ENCODE data around the gene ZNF324B. TPM values are rescaled to one million over a fixed set of nuclear protein-coding genes. Genes with fewer than 3 reads are reported as not detected.

ZNF324B gene
- total and polyA plus RNA-seq, 2 of the 8 experiments (the other 6 are each of a cell fraction or from before 2014, with no cell fraction given) = 2.9 to 6.0 TPM

DNA sequence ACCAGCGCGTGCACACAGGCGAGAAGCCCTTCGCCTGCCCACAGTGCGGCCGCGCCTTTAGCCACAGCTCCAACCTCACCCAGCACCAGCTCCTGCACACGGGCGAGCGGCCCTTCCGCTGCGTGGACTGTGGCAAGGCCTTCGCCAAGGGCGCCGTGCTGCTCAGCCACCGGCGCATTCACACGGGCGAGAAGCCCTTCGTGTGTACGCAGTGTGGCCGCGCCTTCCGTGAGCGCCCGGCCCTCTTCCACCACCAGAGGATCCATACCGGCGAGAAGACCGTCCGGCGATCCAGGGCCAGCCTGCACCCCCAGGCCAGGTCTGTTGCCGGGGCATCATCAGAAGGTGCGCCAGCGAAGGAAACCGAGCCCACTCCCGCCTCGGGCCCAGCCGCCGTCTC, 20.3 kb downstream of the ZNF324B start:
- H3K4me3 ChIP-seq (ENCODE audit: extremely low read depth in 1 of 4, insufficient read depth in 2 of 4, low read depth in 3 of 4, low read length in 4 of 4) = no peak overlapping the region
- 94% methylated on average over 28 of the region's 39 CpGs; no CpG with 5 or more reads in 1 of the 2 experiments for WGBS, 2 experiments (ENCODE audit: extremely low coverage in 1 of 2, insufficient coverage in 1 of 2, insufficient read length in 1 of 2, insufficient replicate concordance in 2 of 2, low coverage in 1 of 2, low lambda C conversion rate in 2 of 2, missing lambda C conversion rate in 1 of 2)
- no peak overlapping the region for H3K4me2 ChIP-seq (ENCODE audit: insufficient read depth in 1 of 2, low read depth in 2 of 2, low read length in 2 of 2)
- FAIRE-seq (no peak), DNase-seq (ENCODE audit: low read depth in 1 of 2, low spot score in 2 of 2) (no peak)
- no peaks in the 10 kb centered on the region for H3K79me2 ChIP-seq (ENCODE audit: control insufficient read depth in 1 of 2, insufficient read depth in 2 of 2, low read length in 2 of 2)
- no peak overlapping the region for H3K9ac ChIP-seq (replicated peaks in 1 of 4; ENCODE audit: extremely low read depth in 1 of 4, low read depth in 3 of 4, low read length in 3 of 4)
- no peak overlapping the region for H2AK5ac ChIP-seq (ENCODE audit: low read depth, low read length)
- no peaks in the 10 kb centered on the region for H3K9me3 ChIP-seq (ENCODE audit: insufficient read depth in 2 of 2, low read depth in 1 of 2, low read length in 1 of 2)
- H3K23me2 ChIP-seq (ENCODE audit: low read depth, low read length) = peaks cover 17% of the 10 kb centered on the region
- no peak overlapping the region for H2BK12ac ChIP-seq (ENCODE audit: low read depth, low read length)
- no peak overlapping the region for H4K91ac ChIP-seq (replicated peaks; ENCODE audit: insufficient read length, low read length)
- no peak overlapping the region for H2AFZ ChIP-seq (ENCODE audit: low read length)
- ChIA-PET CTCF (ENCODE audit: partially characterized antibody) (no interaction called here), POLR2A (ENCODE audit: partially characterized antibody) (no interaction called here)
- H3K23ac ChIP-seq (ENCODE audit: insufficient read length) = no peak overlapping the region
- H4K8ac ChIP-seq (ENCODE audit: extremely low read depth, insufficient read depth, low read length) = no peak overlapping the region
- H4K20me1 ChIP-seq (replicated peaks in 1 of 2; ENCODE audit: control insufficient read depth in 1 of 2, insufficient read depth in 2 of 2, low read length in 2 of 2) = peaks cover 6 to 12% of the 10 kb centered on the region in 2 experiments
- no peak overlapping the region for H3K18ac ChIP-seq (ENCODE audit: extremely low read depth, low read length)
- no peak overlapping the region for H3K14ac ChIP-seq (ENCODE audit: insufficient read length)
- H3K4ac ChIP-seq (replicated peaks; ENCODE audit: insufficient read length, low read depth, low read length) = no peak overlapping the region
- no peaks in the 10 kb centered on the region; a peak in 2 of 7 replicates for H3K27me3 ChIP-seq (replicated peaks in 1 of 4; ENCODE audit: control insufficient read depth in 3 of 4, extremely low read depth in 1 of 4, insufficient read depth in 3 of 4, low read length in 3 of 4)
- no peak overlapping the region for H2BK5ac ChIP-seq (ENCODE audit: low read depth, low read length)
- no peak overlapping the region for H2BK15ac ChIP-seq (ENCODE audit: low read length)
- peaks cover 0 to 5% (median 4%) of the 10 kb centered on the region in 4 experiments; a peak in 6 of 7 replicates for H3K4me1 ChIP-seq (replicated peaks in 1 of 4; ENCODE audit: control insufficient read depth in 3 of 4, insufficient read depth in 4 of 4, low read length in 3 of 4)
- no peak overlapping the region for H3K56ac ChIP-seq (replicated peaks; ENCODE audit: insufficient read length, low read depth, low read length)
- H3K36me3 ChIP-seq (ENCODE audit: control insufficient read depth in 2 of 4, insufficient read depth in 4 of 4, low read length in 3 of 4) = peaks cover 2 to 7% (median 4%) of the 10 kb centered on the region in 4 experiments; a peak in 5 of 8 replicates
- no peak overlapping the region for H2BK120ac ChIP-seq (replicated peaks; ENCODE audit: low read depth, low read length)
- TF ChIP-seq TEAD4 (IDR thresholded peaks at IDR 0.05; ENCODE audit: low read depth, low read length) (no peak), SP2 (IDR thresholded peaks at IDR 0.05; ENCODE audit: low read length) (no peak), TBP (IDR thresholded peaks at IDR 0.05; ENCODE audit: low read depth, low read length) (no peak), POU5F1 (IDR thresholded peaks at IDR 0.05; ENCODE audit: low read depth, low read length) (no peak), TCF12 (IDR thresholded peaks at IDR 0.05; ENCODE audit: low read depth, low read length) (no peak), SIN3A (conservative IDR thresholded peaks at IDR 0.05 in 1 of 2, IDR thresholded peaks at IDR 0.05 in 1 of 2; ENCODE audit: low read depth in 1 of 2, low read length in 2 of 2) (no peak), GTF2F1 (IDR thresholded peaks at IDR 0.05; ENCODE audit: borderline replicate concordance, low read depth, low read length) (no peak), POLR2AphosphoS5 (IDR thresholded peaks at IDR 0.05; ENCODE audit: low read depth, low read length) (no peak), CREB1 (IDR thresholded peaks at IDR 0.05) (no peak)
- TF ChIP-seq, protein P1, sequence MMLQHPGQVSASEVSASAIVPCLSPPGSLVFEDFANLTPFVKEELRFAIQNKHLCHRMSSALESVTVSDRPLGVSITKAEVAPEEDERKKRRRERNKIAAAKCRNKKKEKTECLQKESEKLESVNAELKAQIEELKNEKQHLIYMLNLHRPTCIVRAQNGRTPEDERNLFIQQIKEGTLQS (IDR thresholded peaks at IDR 0.05; ENCODE audit: insufficient read depth, low read depth, low read length) = no peak
- no peak overlapping the region for H4K5ac ChIP-seq (ENCODE audit: insufficient read length, low read depth, low read length)
- peaks cover 6% of the 10 kb centered on the region; the same call in 1 of the 2 replicates for H3K79me1 ChIP-seq (ENCODE audit: low read depth, low read length)
- no peak overlapping the region for H3K27ac ChIP-seq (ENCODE audit: low read depth, low read length)
- H2BK20ac ChIP-seq (ENCODE audit: low read length) = no peak overlapping the region

Measured in H1 (cell line).